ENCODE data around the gene TPP2. TPM values are rescaled to one million over a fixed set of nuclear protein-coding genes. Genes with fewer than 3 reads are reported as not detected.

Gene TPP2
- polyA plus RNA-seq, 1 donor (not counting 4 experiments of a cell fraction or from before 2014, with no cell fraction given): 41.2 TPM

- peak; percentile 89 for FAIRE-seq
- dilution Hi-C loops (cut with MboI; ENCODE audit: extremely low pct_ligation_motif_present, low sequenced_read_pairs): no loop called here
- H4K20me1 ChIP-seq (ENCODE audit: control insufficient read depth, extremely low read depth, insufficient read depth, low read length): no peaks in the 10 kb centered on the region
- H3K4me2 ChIP-seq (ENCODE audit: control insufficient read depth, extremely low read depth, insufficient read depth, low read depth, low read length): no peak overlapping the region
- DNase-seq (ENCODE audit: low read depth, low spot score): no peak
- no peaks in the 10 kb centered on the region for H3K9me3 ChIP-seq (ENCODE audit: control insufficient read depth, low read depth, low read length)
- H3K9ac ChIP-seq (ENCODE audit: control insufficient read depth, extremely low read depth, insufficient read depth, low read length): no peak overlapping the region
- H3K27me3 ChIP-seq (ENCODE audit: control insufficient read depth, extremely low read depth, insufficient read depth, low read length): no peaks in the 10 kb centered on the region
- peak overlapping the region; percentile 21 for H2AFZ ChIP-seq (ENCODE audit: control insufficient read depth, low read length)
- no peaks in the 10 kb centered on the region for H3K4me1 ChIP-seq (ENCODE audit: control insufficient read depth, extremely low read depth, insufficient read depth, low read length)
- H3K9me1 ChIP-seq (ENCODE audit: control insufficient read depth, extremely low read depth, insufficient read depth, low read length): no peaks in the 10 kb centered on the region
- no peak overlapping the region for H3K4me3 ChIP-seq (ENCODE audit: control insufficient read depth in 2 of 3, extremely low read depth in 1 of 3, insufficient read depth in 2 of 3, low read depth in 1 of 3, low read length in 3 of 3)
- no peak overlapping the region for H3K27ac ChIP-seq (ENCODE audit: control insufficient read depth, insufficient read depth, low read length)
- no peaks in the 10 kb centered on the region for H3K36me3 ChIP-seq (ENCODE audit: control insufficient read depth in 2 of 2, extremely low read depth in 1 of 2, insufficient read depth in 2 of 2, low read length in 2 of 2)
- peak; percentile 47 to 58 (median 52) for TF ChIP-seq CTCF (optimal IDR thresholded peaks at IDR 0.05 in 1 of 3, IDR thresholded peaks at IDR 0.05 in 1 of 3, conservative IDR thresholded peaks at IDR 0.05 in 1 of 3; ENCODE audit: extremely low read depth in 1 of 3, insufficient read depth in 2 of 3, low read length in 3 of 3)
- TF ChIP-seq EZH2 (IDR thresholded peaks at IDR 0.05; ENCODE audit: low read length): no peak
- no peaks in the 10 kb centered on the region for H3K79me2 ChIP-seq (ENCODE audit: control insufficient read depth, insufficient read depth, low read length)
These were observed 16.1 kb upstream of the TPP2 start for GRCh38 chr13:102580552-102581169.

- Histone ChIP-seq H3K27me3 (ENCODE audit: control insufficient read depth, extremely low read depth, insufficient read depth, low read length) (no peaks in the 10 kb centered on the region), H3K4me1 (ENCODE audit: control insufficient read depth, extremely low read depth, insufficient read depth, low read length) (peaks cover 14% of the 10 kb centered on the region), H3K36me3 (ENCODE audit: control insufficient read depth in 2 of 2, extremely low read depth in 1 of 2, insufficient read depth in 2 of 2, low read length in 2 of 2) (no peaks in the 10 kb centered on the region), H3K4me2 (ENCODE audit: control insufficient read depth, extremely low read depth, insufficient read depth, low read depth, low read length) (no peak overlapping the region), H3K4me3 (ENCODE audit: control insufficient read depth in 2 of 3, extremely low read depth in 1 of 3, insufficient read depth in 2 of 3, low read depth in 1 of 3, low read length in 3 of 3) (no peak overlapping the region), H2AFZ (ENCODE audit: control insufficient read depth, low read length) (no peak overlapping the region), H3K27ac (ENCODE audit: control insufficient read depth, insufficient read depth, low read length) (no peak overlapping the region), H3K9ac (ENCODE audit: control insufficient read depth, extremely low read depth, insufficient read depth, low read length) (no peak overlapping the region), H4K20me1 (ENCODE audit: control insufficient read depth, extremely low read depth, insufficient read depth, low read length) (no peaks in the 10 kb centered on the region), H3K9me1 (ENCODE audit: control insufficient read depth, extremely low read depth, insufficient read depth, low read length) (no peaks in the 10 kb centered on the region), H3K79me2 (ENCODE audit: control insufficient read depth, insufficient read depth, low read length) (no peaks in the 10 kb centered on the region), H3K9me3 (ENCODE audit: control insufficient read depth, low read depth, low read length) (no peaks in the 10 kb centered on the region)
- TF ChIP-seq CTCF (optimal IDR thresholded peaks at IDR 0.05 in 1 of 3, IDR thresholded peaks at IDR 0.05 in 1 of 3, conservative IDR thresholded peaks at IDR 0.05 in 1 of 3; ENCODE audit: extremely low read depth in 1 of 3, insufficient read depth in 2 of 3, low read length in 3 of 3) (no peak), EZH2 (IDR thresholded peaks at IDR 0.05; ENCODE audit: low read length) (no peak)
- DNase-seq (ENCODE audit: low read depth, low spot score) (no peak), FAIRE-seq (no peak)
- dilution Hi-C loops (cut with MboI; ENCODE audit: extremely low pct_ligation_motif_present, low sequenced_read_pairs): no loop called here
These were observed 14.5 kb upstream of the TPP2 start for GRCh38 chr13:102582256-102582655.
